ENCODE results near the gene MAP6.

Gene MAP6

DNA sequence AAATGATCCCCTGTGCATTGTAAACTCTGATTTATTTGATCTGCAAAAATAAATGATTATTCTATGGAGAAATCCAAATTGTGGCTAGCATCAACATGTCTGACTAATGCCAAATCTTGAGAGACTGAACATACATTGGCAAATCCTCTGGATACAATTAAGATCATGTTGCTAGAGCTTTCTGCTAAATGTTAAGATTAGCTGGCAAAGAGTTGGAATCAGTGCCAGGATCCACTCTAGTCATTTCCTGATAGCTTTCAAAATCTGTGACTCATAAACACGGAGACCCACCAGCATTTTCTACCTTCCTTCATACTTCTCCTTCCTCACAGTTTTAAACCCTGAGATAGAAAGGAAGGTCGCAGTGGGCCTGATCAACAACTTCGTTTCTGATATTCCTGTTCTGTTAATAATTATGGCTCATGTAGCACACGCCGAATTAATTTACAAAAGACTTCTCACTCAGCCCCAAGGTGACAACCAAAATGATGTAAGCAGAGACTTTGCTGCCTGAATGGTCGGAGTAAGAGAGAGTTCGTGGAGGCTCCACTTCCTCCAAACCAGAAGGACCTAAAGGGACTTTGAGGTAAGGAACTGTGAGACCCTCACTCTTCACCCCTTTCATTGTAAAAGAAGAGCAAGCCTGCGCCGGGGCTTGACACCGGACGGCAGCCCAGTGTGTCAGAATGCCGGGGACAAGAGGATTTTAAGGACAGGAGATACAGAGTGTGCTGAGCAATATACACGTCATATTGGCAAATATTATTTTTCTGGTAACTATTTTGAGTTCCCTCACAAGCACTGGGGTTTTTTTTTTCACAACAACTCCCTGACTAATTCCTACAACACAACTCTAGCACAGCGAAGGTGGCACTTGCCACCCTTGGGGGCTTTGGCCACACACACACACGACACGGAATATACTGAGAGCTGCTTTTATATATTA lies 64.8 kb downstream of the MAP6 start:
- Mint-ChIP-seq H3K4me3 (no peak overlapping the region), H3K36me3 (ENCODE audit: low read depth) (no peaks in the 10 kb centered on the region), H3K4me1 (peaks cover 5% of the 10 kb centered on the region), H3K27ac (no peak overlapping the region), H3K9me3 (no peaks in the 10 kb centered on the region), H3K27me3 (ENCODE audit: low read depth) (peaks cover 7% of the 10 kb centered on the region)
- TF ChIP-seq, protein P1, sequence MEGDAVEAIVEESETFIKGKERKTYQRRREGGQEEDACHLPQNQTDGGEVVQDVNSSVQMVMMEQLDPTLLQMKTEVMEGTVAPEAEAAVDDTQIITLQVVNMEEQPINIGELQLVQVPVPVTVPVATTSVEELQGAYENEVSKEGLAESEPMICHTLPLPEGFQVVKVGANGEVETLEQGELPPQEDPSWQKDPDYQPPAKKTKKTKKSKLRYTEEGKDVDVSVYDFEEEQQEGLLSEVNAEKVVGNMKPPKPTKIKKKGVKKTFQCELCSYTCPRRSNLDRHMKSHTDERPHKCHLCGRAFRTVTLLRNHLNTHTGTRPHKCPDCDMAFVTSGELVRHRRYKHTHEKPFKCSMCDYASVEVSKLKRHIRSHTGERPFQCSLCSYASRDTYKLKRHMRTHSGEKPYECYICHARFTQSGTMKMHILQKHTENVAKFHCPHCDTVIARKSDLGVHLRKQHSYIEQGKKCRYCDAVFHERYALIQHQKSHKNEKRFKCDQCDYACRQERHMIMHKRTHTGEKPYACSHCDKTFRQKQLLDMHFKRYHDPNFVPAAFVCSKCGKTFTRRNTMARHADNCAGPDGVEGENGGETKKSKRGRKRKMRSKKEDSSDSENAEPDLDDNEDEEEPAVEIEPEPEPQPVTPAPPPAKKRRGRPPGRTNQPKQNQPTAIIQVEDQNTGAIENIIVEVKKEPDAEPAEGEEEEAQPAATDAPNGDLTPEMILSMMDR (IDR thresholded peaks at IDR 0.05; ENCODE audit: unreplicated experiment in 3 of 3), result no peak

DNA sequence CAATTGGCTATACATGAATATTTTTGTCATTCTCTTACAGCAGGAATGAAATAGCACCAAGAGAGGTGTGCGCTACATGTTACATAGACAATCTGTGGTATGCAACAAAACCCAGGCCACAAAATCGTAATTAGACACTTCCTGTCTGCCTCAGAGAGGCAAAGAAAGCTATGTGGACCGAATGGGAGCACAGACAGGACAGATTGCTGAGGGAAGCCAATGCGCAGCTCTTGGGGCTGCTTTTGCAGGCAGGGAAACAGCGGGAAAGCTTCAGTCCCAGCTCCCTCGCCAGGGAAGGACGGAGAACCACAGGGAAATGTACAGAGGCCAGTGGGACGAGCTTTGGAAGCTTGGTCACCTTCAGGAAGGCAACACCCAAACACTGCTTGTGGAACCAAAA lies 65.9 kb downstream of the MAP6 start:
- no peak overlapping the region for H3K4me3 Mint-ChIP-seq
- TF ChIP-seq, protein P1 (IDR thresholded peaks at IDR 0.05; ENCODE audit: unreplicated experiment in 3 of 3), result no peak
- no peak overlapping the region for H3K27ac Mint-ChIP-seq
- H3K4me1 Mint-ChIP-seq, result peaks cover 5% of the 10 kb centered on the region
- H3K36me3 Mint-ChIP-seq (ENCODE audit: low read depth), result no peaks in the 10 kb centered on the region
- H3K9me3 Mint-ChIP-seq, result no peaks in the 10 kb centered on the region
- peaks cover 7% of the 10 kb centered on the region for H3K27me3 Mint-ChIP-seq (ENCODE audit: low read depth)

DNA sequence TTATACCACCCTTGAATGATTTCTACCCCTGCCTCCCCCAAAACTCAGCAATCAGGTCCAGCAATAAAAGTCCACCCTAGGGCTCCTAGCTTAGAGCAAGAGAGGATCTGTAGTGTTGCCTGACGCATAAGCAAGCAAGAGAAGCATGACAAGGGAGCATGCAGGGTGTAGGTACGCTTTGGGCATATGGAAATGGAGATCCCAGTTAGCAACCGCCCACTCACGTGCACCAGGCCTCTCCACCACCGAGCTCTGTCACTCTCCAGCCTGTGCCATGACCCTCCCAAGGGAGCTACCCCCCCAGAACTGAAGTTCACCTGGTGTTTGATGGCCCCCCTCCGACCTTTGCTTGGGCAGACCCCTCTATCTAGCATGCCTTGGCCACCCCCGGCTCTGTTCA lies 67.3 kb downstream of the MAP6 start:
- TF ChIP-seq, protein P1 (IDR thresholded peaks at IDR 0.05; ENCODE audit: unreplicated experiment in 3 of 3), result no peak
- Mint-ChIP-seq H3K36me3 (ENCODE audit: low read depth) (no peaks in the 10 kb centered on the region), H3K4me1 (peaks cover 11% of the 10 kb centered on the region), H3K27me3 (ENCODE audit: low read depth) (peaks cover 5% of the 10 kb centered on the region), H3K9me3 (no peaks in the 10 kb centered on the region), H3K4me3 (no peak overlapping the region), H3K27ac (no peak overlapping the region)

DNA sequence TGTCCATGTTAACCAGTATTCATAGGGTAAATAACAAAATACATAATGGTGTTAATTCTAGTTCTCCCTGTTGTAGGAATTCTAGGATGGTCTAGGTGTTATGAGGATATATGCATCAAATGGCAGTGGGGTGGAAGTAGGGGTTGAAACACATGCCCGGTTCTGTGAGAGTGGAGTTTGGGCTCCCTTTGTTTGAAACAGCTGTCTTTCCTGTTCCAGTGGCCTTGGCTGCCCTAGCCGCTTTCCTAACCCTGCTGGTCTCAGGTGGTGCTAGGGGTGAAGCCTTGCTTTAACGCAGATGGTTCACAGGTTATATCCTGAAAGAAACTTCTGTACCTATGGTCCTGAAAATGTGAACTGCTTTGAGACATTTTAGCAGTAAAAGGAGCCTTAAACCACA lies 68.5 kb downstream of the MAP6 start:
- TF ChIP-seq, protein P1 (IDR thresholded peaks at IDR 0.05; ENCODE audit: unreplicated experiment in 3 of 3), result no peak
- Mint-ChIP-seq H3K4me3 (no peak overlapping the region), H3K4me1 (peaks cover 11% of the 10 kb centered on the region), H3K27me3 (ENCODE audit: low read depth) (peaks cover 4% of the 10 kb centered on the region), H3K9me3 (no peaks in the 10 kb centered on the region), H3K36me3 (ENCODE audit: low read depth) (no peaks in the 10 kb centered on the region), H3K27ac (no peak overlapping the region)

DNA sequence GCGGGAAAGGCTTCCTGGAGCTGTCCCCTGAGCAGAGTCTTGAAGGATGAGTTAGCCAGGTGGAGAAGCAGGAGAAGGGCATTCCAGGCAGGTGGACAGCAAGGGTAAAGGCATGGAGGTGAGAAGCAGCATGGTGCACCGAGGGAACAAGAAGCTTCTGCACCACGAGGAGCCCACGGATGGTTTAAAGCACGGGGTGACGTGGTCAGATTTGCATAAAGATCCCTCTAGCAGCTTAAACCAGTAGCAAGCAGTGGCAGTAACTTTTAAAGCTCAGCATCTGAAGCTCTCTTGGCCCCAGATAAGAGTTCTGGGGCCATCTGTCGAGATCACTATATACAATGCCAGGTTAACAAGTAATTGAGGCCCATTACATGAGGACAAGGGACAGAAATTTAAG lies 69.9 kb downstream of the MAP6 start:
- no peaks in the 10 kb centered on the region for H3K9me3 Mint-ChIP-seq
- H3K27ac Mint-ChIP-seq, result no peak overlapping the region
- peaks cover 8% of the 10 kb centered on the region for H3K27me3 Mint-ChIP-seq (ENCODE audit: low read depth)
- TF ChIP-seq, protein P1 (IDR thresholded peaks at IDR 0.05; ENCODE audit: unreplicated experiment in 3 of 3), result no peak
- peaks cover 21% of the 10 kb centered on the region for H3K4me1 Mint-ChIP-seq
- no peaks in the 10 kb centered on the region for H3K36me3 Mint-ChIP-seq (ENCODE audit: low read depth)
- no peak overlapping the region for H3K4me3 Mint-ChIP-seq

DNA sequence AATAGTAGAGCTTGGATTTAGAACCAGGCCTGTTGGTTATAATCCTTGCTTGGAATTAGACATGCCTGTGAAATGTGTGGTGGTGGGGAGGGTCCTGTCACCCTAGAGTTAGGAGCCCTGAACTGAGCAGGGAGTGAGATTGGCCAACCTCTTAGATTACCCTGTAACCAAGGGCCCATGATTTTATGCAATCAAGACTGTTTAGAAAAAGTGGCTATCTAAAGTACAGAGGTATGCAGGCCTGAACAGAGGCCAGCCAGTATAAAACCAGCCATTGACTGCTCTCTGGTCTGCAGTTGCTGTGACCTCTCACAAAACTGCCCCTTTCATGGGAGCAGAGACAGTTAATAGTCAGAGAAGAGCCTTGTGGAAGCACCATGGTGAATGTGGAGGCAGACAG lies 70.6 kb downstream of the MAP6 start:
- H3K27me3 Mint-ChIP-seq (ENCODE audit: low read depth), result peaks cover 9% of the 10 kb centered on the region
- peaks cover 27% of the 10 kb centered on the region for H3K4me1 Mint-ChIP-seq
- no peak overlapping the region for H3K4me3 Mint-ChIP-seq
- H3K36me3 Mint-ChIP-seq (ENCODE audit: low read depth), result no peaks in the 10 kb centered on the region
- H3K9me3 Mint-ChIP-seq, result no peaks in the 10 kb centered on the region
- TF ChIP-seq, protein P1 (IDR thresholded peaks at IDR 0.05; ENCODE audit: unreplicated experiment in 3 of 3), result no peak
- H3K27ac Mint-ChIP-seq, result no peak overlapping the region
